Coronary artery (tissue), 2 donors: ENCODE results near the gene MOV10L1.

Experiments
- DNase-seq: peaks from one replicate; pipeline ENCODE4 v3.0.0-alpha.2; 2017; ENCODE audit warnings: low spot score
- H3K27ac ChIP-seq, 2 donors: fragments of 200-600 bp; sonication (generic); one replicate each; pipeline ENCODE4 v1.5.1; 2016 to 2019
- H3K4me3 ChIP-seq: fragments of 200-600 bp; sonication (generic); 2 replicates; pipeline ENCODE4 v1.5.1; 2016; ENCODE audit warnings: mild to moderate bottlenecking, moderate library complexity
- TF ChIP-seq, protein P1 (sequence below): fragments of 200-600 bp; sonication (generic); IDR thresholded peaks from one replicate; pipeline ENCODE4 v1.5.1; 2019; ENCODE audit warnings: antibody characterized with exemption

MOV10L1 gene

DNA sequence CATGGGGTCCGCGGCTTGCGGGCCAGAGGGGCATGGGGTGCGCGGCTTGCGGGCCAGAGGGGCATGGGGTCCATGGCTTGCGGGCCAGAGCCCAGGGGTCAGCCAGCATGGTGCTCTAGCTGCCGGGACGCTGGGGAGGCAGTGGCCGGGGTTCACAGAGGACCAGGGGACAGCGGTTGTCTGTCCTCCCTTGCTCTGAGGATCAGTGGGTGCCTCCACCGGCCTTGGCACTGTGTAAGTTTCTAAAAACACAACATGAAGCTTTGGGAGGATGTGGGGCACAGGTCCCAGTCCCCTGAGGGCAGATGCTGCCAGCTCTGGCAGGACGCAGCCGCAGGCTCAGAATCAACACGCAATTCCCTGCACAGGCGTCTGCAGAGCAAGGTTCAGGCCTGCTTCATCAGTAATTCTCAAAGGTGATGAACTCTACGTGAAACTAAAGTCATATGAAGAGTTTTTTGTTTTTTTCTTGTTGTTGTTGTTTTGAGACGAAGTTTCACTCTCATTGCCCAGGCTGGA, 7.5 kb upstream of the MOV10L1 start:
- TF ChIP-seq, protein P1, sequence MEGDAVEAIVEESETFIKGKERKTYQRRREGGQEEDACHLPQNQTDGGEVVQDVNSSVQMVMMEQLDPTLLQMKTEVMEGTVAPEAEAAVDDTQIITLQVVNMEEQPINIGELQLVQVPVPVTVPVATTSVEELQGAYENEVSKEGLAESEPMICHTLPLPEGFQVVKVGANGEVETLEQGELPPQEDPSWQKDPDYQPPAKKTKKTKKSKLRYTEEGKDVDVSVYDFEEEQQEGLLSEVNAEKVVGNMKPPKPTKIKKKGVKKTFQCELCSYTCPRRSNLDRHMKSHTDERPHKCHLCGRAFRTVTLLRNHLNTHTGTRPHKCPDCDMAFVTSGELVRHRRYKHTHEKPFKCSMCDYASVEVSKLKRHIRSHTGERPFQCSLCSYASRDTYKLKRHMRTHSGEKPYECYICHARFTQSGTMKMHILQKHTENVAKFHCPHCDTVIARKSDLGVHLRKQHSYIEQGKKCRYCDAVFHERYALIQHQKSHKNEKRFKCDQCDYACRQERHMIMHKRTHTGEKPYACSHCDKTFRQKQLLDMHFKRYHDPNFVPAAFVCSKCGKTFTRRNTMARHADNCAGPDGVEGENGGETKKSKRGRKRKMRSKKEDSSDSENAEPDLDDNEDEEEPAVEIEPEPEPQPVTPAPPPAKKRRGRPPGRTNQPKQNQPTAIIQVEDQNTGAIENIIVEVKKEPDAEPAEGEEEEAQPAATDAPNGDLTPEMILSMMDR: no peak
- H3K4me3 ChIP-seq: no peak overlapping the region
- no peak for DNase-seq
- no peak overlapping the region for H3K27ac ChIP-seq

DNA sequence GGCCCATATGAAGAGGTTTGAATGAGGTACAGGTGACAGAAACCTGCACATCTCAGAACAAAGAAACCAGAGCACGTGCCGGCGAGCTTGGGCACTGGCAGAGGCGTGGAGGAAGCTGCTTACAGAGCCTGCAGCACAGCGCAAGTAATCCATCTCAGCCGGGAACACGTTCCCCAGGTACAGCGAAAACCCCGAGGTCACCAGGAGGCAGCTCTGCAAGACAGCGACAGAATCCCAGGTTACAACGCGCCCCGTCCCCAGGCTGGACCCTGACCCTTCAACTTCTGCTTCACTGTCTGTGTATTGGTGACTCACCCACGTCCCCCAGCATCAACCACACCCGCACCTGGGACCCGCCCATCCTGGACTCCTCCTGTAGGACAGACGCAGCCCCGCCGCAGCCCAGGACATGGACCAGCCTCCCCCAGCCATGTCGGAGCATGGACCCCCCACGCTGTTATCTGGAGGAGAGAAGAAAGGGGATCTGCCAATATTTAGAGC, 6.8 kb upstream of the MOV10L1 start:
- TF ChIP-seq, protein P1: no peak
- DNase-seq: no peak
- H3K27ac ChIP-seq: no peak overlapping the region
- no peak overlapping the region for H3K4me3 ChIP-seq

DNA sequence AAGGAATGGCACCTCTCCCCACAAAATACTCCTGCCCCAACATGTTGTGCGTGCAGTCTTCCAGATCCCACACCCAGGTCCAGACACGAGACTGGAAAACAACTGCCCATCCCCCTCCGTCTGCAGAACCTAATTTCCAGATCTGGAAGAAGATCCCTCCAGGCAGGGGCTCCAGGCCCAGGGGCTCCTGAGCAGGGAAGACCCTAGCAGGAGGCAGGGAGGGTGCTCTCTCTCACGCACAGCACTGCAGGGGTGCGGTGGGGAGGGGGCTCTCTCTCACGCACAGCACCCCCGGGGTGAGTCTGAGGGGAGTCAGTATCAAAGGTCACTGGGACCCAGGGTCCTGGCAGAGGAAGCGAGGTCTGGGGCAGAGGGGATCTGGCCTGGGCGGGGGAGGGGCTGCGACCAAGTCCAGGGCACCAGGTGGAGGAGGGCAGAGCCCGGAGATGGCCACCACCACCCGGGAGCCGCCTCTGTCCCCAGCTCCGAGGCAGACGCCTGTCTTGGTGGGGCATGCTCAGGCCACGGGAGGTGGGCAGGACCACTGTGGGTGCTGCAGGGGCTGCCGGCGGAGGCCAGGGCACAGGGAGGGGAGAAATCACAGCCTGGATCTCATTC, 6.2 kb upstream of the MOV10L1 start:
- no peak for DNase-seq
- H3K4me3 ChIP-seq: no peak overlapping the region
- H3K27ac ChIP-seq: no peak overlapping the region
- TF ChIP-seq, protein P1: no peak

DNA sequence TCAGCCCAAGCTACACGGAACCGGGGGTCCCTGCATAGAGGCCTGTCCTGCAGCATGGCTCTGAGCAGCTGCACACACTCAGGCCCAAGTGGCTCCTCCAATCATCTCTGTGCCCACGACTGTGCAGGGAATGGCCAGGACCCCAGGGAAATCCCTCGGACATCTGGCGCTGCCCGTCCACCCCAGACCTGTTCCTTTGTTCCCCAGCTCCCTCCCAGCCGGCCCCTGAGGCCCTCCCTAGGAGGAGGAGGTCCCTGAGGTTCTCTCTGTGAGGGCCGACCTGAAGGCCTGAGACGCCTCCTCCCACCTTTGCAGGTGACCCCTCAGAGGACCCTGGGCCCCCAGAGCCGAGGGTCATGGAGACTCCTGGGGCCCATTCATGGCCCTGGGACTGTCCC, 5.7 kb upstream of the MOV10L1 start:
- TF ChIP-seq, protein P1: no peak
- Histone ChIP-seq H3K27ac (no peak overlapping the region), H3K4me3 (no peak overlapping the region)
- no peak for DNase-seq

DNA sequence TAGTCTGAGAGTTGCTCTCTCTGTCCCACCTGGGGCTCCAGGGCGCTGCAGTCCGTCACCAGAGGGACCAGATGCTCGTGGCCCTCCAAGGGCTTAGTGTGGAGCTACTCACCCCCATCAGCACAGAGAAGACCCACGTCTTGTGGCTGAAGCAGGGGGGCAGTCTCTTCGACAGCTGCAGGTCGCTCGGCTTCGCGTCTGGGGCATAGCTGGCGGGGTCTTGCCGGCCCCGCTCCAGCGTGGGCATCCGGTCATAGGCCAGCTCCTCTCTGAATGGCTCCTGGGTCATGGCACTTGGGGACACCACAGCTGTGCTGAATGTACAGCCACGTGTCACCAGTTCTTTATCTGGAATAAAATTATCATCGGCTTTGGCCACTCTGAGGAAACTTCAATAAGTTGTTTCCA, 5.2 kb upstream of the MOV10L1 start:
- Histone ChIP-seq H3K27ac (no peak overlapping the region), H3K4me3 (no peak overlapping the region)
- TF ChIP-seq, protein P1: no peak
- DNase-seq: no peak

DNA sequence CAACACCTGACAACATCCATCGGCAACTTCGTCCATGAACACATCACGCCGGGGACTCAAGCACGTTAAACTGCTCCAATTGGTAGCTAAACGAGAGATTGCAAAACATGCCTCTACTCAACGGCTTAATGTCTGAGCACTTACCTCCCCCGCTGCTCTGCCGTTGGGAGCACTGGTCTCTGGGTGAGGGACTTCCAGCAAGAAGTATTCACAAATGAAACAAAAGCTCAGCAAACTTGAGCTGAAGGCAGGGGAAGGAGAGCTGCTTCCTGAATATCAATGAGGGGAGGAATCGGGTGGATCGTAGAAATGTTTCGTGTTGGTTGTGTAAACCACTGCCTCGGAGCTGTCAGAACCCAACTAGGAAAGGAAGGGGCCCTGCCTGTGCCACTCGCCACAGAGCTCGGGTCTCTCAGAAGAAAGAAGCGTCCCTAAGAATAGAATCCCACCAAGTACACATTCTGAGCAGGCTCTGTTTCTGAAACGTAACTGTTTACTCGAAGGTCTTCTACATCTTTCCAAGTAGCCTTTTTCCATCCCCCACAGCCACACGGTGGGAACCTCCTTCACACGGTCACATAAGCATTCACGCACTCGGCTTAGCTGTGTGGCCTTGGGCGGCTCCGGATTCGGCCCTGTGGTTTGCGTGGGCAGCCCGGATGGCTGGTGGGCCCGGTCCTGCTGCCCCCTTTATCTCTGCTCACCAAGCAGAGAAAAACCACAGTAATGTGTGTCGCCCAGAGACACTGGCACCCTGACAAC, 4.4 kb upstream of the MOV10L1 start, which contains the start of gene MLC1:
TSS of gene MLC1 (minus strand) at position 216 of the 762 bp plus-strand sequence. CDS start 524 bp downstream, outside the sequence.
- DNase-seq: no peak
- H3K4me3 ChIP-seq: peak within 1 kb of the TSS; percentile 37
- TF ChIP-seq, protein P1: no peak
- no peak within 1 kb of the TSS for H3K27ac ChIP-seq
